GM12801 (cell line): ENCODE data around the gene PTGR1.

Experiments
- CTCF ChIP-seq: IDR thresholded peaks from one replicate; pipeline ENCODE4 v1.5.1; 2011; ENCODE audit warnings: control low read depth; ENCODE audit not compliant: insufficient read length; ENCODE audit errors: extremely low read depth

The PTGR1 gene

GRCh38 chr9:111610149-111610548, 10.7 kb upstream of the PTGR1 start:
- no peak for TF ChIP-seq CTCF

GRCh38 chr9:111605041-111605559, 5.7 kb upstream of the PTGR1 start:
- no peak for TF ChIP-seq CTCF

- TF ChIP-seq CTCF = no peak
These were observed 4.7 kb upstream of the PTGR1 start for GRCh38 chr9:111604054-111604615.

GRCh38 chr9:111603041-111603440, 3.6 kb upstream of the PTGR1 start:
- no peak for TF ChIP-seq CTCF

- TF ChIP-seq CTCF = no peak
These were observed 2.0 kb upstream of the PTGR1 start for GRCh38 chr9:111601237-111602018.

- no peak for TF ChIP-seq CTCF
These were observed 502 bp upstream of the PTGR1 start for GRCh38 chr9:111599955-111600343.

- TF ChIP-seq CTCF = no peak
These were observed 735 bp downstream of the PTGR1 start for GRCh38 chr9:111598733-111599091.
